Activated CD8-positive, alpha-beta T cell treated with anti-CD3 and anti-CD28 coated beads, Interleukin-2, amount 10 ng/mL, durations not matched to agents 7 days and 5 days (primary cell): Measurements from ENCODE around the gene SHOX. TPM values are rescaled to one million over a fixed set of nuclear protein-coding genes. Genes with fewer than 3 reads are reported as not detected.
"Not testable (repeated sequence)": the region's sequence is repeated elsewhere in the genome, so short reads cannot be mapped to it uniquely, and the experiment has no call there.

Experiments used
- ATAC-seq: fragments of 150-1000 bp; cut with Tn5 transposase; one replicate; pipeline ENCODE4 v1.10.0; 2021; ENCODE audit warnings: moderate library complexity
- CTCF ChIA-PET: fragments of 350-600 bp; sonication (Branson Sonifier 250); formaldehyde crosslinking; loops from one replicate; lab custom pipeline; 2021; ENCODE audit warnings: antibody characterized with exemption; lab: Charles Lee
- POLR2A ChIA-PET: fragments of 350-600 bp; sonication (Branson Sonifier 250); formaldehyde crosslinking; loops from one replicate; lab custom pipeline; 2021; ENCODE audit warnings: antibody characterized with exemption; lab: Charles Lee
- DNase-seq: peaks from one replicate; pipeline ENCODE4 v3.0.0-alpha.2; 2020
- H3K27ac Mint-ChIP-seq: one replicate; pipeline ENCODE4 v1.8.0; 2021; ENCODE audit warnings: mild to moderate bottlenecking, mixed read lengths
- H3K27me3 Mint-ChIP-seq: one replicate; pipeline ENCODE4 v1.8.0; 2021; ENCODE audit warnings: low read depth, mixed read lengths
- H3K36me3 Mint-ChIP-seq: one replicate; pipeline ENCODE4 v1.8.0; 2021; ENCODE audit warnings: low read depth, mixed read lengths
- H3K4me1 Mint-ChIP-seq: one replicate; pipeline ENCODE4 v1.8.0; 2021; ENCODE audit warnings: low read depth, mixed read lengths
- H3K4me3 Mint-ChIP-seq: one replicate; pipeline ENCODE4 v1.8.0; 2021; ENCODE audit warnings: mild to moderate bottlenecking, mixed read lengths
- H3K9me3 Mint-ChIP-seq: one replicate; pipeline ENCODE4 v1.8.0; 2022; ENCODE audit warnings: mixed read lengths; ENCODE audit not compliant: insufficient read depth
- total RNA-seq, 2 experiments: library from RNA; stranded (reverse); gene quantifications; one replicate each; pipeline ENCODE4 v1.2.3, GENCODE V29; 2021

The SHOX gene
- total RNA-seq, 2 experiments from 2014 or later = not detected

DNA sequence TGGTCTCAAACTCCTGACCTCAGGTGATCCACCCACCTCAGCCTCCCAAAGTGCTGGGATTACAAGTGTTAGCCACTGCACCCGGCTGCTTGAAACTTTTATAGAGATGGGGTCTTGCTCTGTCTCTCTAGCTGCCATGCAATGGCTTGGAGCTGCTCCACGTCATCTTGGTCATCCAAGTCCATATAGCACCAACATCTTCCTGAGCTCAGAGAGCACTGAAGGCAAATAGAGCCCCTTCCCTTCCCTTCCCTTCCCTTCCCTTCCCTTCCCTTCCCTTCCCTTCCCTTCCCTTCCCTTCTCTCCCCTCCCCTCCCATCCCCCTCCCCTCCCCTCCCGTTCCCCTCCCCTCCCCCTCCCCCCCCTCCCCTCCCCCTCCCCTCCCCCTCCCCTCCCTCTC lies 22.5 kb upstream of the SHOX start:
- H3K27me3 Mint-ChIP-seq, ATAC-seq, H3K4me3 Mint-ChIP-seq, DNase-seq, POLR2A ChIA-PET, CTCF ChIA-PET, H3K4me1 Mint-ChIP-seq, H3K9me3 Mint-ChIP-seq, H3K27ac Mint-ChIP-seq, H3K36me3 Mint-ChIP-seq: not testable (repeated sequence)

DNA sequence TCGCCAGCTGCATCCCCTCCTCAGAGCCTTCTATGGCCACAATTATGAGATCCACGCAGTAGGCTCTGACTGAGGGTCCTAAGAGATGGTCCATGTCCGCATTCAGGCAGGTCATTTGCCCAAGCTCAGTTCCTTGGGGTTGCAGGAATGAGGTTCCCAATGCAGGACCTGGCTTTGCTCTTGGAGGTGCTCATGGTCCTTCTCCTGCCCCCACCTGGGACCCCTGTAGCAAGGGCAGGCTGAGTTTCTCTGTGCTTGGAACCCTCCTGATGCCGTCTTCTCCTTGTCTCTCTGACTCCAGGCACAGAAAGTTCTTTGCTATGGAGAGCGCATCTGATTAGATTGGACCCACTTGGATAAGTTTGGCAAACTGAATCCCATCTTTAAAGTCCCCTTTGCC lies 16.5 kb upstream of the SHOX start:
- peaks cover 6% of the 10 kb centered on the region for H3K27me3 Mint-ChIP-seq
- CTCF ChIA-PET = no interaction called here
- H3K4me1 Mint-ChIP-seq = no peaks in the 10 kb centered on the region
- ATAC-seq (no peak), DNase-seq (no peak)
- H3K27ac Mint-ChIP-seq = no peak overlapping the region
- POLR2A ChIA-PET = no interaction called here
- no peaks in the 10 kb centered on the region for H3K36me3 Mint-ChIP-seq
- peaks cover 3% of the 10 kb centered on the region for H3K9me3 Mint-ChIP-seq
- H3K4me3 Mint-ChIP-seq = no peak overlapping the region

GRCh38 chrX:617401-617800 lies 13.2 kb upstream of the SHOX start:
- no peaks in the 10 kb centered on the region for H3K36me3 Mint-ChIP-seq
- peaks cover 22% of the 10 kb centered on the region for H3K27me3 Mint-ChIP-seq
- no peak overlapping the region for H3K27ac Mint-ChIP-seq
- no peaks in the 10 kb centered on the region for H3K4me1 Mint-ChIP-seq
- POLR2A ChIA-PET = no interaction called here
- CTCF ChIA-PET = no interaction called here
- H3K4me3 Mint-ChIP-seq = no peak overlapping the region
- no peaks in the 10 kb centered on the region for H3K9me3 Mint-ChIP-seq
- no peak for ATAC-seq
- no peak for DNase-seq

- ATAC-seq = no peak
- H3K36me3 Mint-ChIP-seq = no peaks in the 10 kb centered on the region
Observed at GRCh38 chrX:617891-618290, 12.7 kb upstream of the SHOX start.

GRCh38 chrX:618304-618703 lies 12.3 kb upstream of the SHOX start:
- POLR2A ChIA-PET, H3K4me3 Mint-ChIP-seq, H3K36me3 Mint-ChIP-seq, H3K27ac Mint-ChIP-seq, DNase-seq, H3K9me3 Mint-ChIP-seq, CTCF ChIA-PET, H3K4me1 Mint-ChIP-seq, ATAC-seq: not testable (repeated sequence)
- peaks cover 31% of the 10 kb centered on the region for H3K27me3 Mint-ChIP-seq

More at GRCh38 chrX:617891-618290, 12.7 kb upstream of the SHOX start:
- H3K27me3 Mint-ChIP-seq = peaks cover 27% of the 10 kb centered on the region
- H3K27ac Mint-ChIP-seq = no peak overlapping the region
- no peak overlapping the region for H3K4me3 Mint-ChIP-seq
- POLR2A ChIA-PET = no interaction called here
- no peak for DNase-seq
- no peaks in the 10 kb centered on the region for H3K9me3 Mint-ChIP-seq
- CTCF ChIA-PET = no interaction called here
- H3K4me1 Mint-ChIP-seq = no peaks in the 10 kb centered on the region

DNA sequence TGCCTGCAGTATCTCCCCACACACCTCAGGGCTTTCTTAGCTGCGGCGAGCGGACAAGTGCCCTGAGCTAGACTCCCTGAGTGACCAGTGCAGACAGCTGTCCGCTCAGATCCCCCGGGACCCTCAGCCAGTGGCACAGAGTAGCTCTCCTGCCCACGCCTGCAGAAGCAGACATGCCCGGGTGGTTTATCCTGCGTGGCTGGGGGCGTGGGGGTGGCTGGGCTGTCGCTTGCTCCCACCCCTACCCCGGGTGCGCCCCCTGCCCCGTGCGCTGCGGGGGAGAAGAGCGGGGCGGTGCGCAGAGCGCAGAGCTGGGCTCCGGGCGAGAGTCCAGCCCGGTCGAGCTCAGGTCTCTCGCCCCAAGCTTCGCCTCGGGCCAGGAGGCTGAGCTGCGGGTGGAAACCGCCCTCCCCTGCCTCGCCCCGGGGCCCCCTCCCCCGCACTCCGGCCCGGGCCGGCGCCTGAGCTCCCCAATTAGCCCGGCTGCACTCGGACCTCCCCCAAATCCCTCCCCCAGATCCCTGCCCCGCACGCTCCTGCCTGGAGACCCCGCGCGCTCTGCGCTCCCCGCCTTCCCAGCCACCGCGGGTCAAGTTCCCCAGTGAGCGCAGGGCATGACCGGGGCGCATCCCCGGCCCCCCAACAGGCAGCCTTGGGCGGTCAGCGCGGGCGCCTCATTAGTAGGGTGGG lies 11.7 kb upstream of the SHOX start:
- H3K9me3 Mint-ChIP-seq = no peaks in the 10 kb centered on the region
- H3K27me3 Mint-ChIP-seq = peaks cover 36% of the 10 kb centered on the region
- POLR2A ChIA-PET = no interaction called here
- no peaks in the 10 kb centered on the region for H3K36me3 Mint-ChIP-seq
- no peak overlapping the region for H3K4me3 Mint-ChIP-seq
- CTCF ChIA-PET = no interaction called here
- no peak overlapping the region for H3K27ac Mint-ChIP-seq
- H3K4me1 Mint-ChIP-seq = no peaks in the 10 kb centered on the region
- ATAC-seq (no peak), DNase-seq (no peak)

- Mint-ChIP-seq H3K27ac (no peak overlapping the region), H3K4me1 (no peaks in the 10 kb centered on the region), H3K36me3 (no peaks in the 10 kb centered on the region), H3K4me3 (no peak overlapping the region), H3K27me3 (peaks cover 38% of the 10 kb centered on the region), H3K9me3 (no peaks in the 10 kb centered on the region)
- ATAC-seq (no peak), DNase-seq (no peak)
- CTCF ChIA-PET = no interaction called here
- POLR2A ChIA-PET = no interaction called here
Observed at GRCh38 chrX:619451-619811, 11.2 kb upstream of the SHOX start.

- Mint-ChIP-seq H3K4me3 (no peak overlapping the region), H3K27ac (no peak overlapping the region), H3K9me3 (no peaks in the 10 kb centered on the region), H3K27me3 (peaks cover 41% of the 10 kb centered on the region), H3K36me3 (no peaks in the 10 kb centered on the region), H3K4me1 (no peaks in the 10 kb centered on the region)
- ChIA-PET CTCF (no interaction called here), POLR2A (no interaction called here)
- DNase-seq (no peak), ATAC-seq (no peak)
Observed at GRCh38 chrX:619812-620531, 10.6 kb upstream of the SHOX start.

- H3K4me1 Mint-ChIP-seq = no peaks in the 10 kb centered on the region
- no peaks in the 10 kb centered on the region for H3K36me3 Mint-ChIP-seq
- H3K4me3 Mint-ChIP-seq = no peak overlapping the region
- ChIA-PET POLR2A (no interaction called here), CTCF (no interaction called here)
- DNase-seq (no peak), ATAC-seq (no peak)
- H3K27ac Mint-ChIP-seq = no peak overlapping the region
- no peaks in the 10 kb centered on the region for H3K9me3 Mint-ChIP-seq
- H3K27me3 Mint-ChIP-seq = peaks cover 54% of the 10 kb centered on the region
Observed at GRCh38 chrX:621705-622503, 8.7 kb upstream of the SHOX start.

- H3K9me3 Mint-ChIP-seq = not testable (repeated sequence)
Observed at GRCh38 chrX:622802-623201, 7.8 kb upstream of the SHOX start.

GRCh38 chrX:623268-623598 lies 7.4 kb upstream of the SHOX start:
- DNase-seq (no peak), ATAC-seq (no peak)
- no peaks in the 10 kb centered on the region for H3K36me3 Mint-ChIP-seq
- ChIA-PET CTCF (no interaction called here), POLR2A (no interaction called here)
- H3K4me1 Mint-ChIP-seq = no peaks in the 10 kb centered on the region
- H3K9me3 Mint-ChIP-seq = no peaks in the 10 kb centered on the region
- peaks cover 63% of the 10 kb centered on the region for H3K27me3 Mint-ChIP-seq
- H3K4me3 Mint-ChIP-seq = no peak overlapping the region
- H3K27ac Mint-ChIP-seq = no peak overlapping the region

More at GRCh38 chrX:622802-623201, 7.8 kb upstream of the SHOX start:
- H3K27ac Mint-ChIP-seq, H3K4me1 Mint-ChIP-seq, H3K4me3 Mint-ChIP-seq, ATAC-seq, DNase-seq, H3K36me3 Mint-ChIP-seq, POLR2A ChIA-PET, CTCF ChIA-PET: not testable (repeated sequence)
- peaks cover 61% of the 10 kb centered on the region for H3K27me3 Mint-ChIP-seq

DNA sequence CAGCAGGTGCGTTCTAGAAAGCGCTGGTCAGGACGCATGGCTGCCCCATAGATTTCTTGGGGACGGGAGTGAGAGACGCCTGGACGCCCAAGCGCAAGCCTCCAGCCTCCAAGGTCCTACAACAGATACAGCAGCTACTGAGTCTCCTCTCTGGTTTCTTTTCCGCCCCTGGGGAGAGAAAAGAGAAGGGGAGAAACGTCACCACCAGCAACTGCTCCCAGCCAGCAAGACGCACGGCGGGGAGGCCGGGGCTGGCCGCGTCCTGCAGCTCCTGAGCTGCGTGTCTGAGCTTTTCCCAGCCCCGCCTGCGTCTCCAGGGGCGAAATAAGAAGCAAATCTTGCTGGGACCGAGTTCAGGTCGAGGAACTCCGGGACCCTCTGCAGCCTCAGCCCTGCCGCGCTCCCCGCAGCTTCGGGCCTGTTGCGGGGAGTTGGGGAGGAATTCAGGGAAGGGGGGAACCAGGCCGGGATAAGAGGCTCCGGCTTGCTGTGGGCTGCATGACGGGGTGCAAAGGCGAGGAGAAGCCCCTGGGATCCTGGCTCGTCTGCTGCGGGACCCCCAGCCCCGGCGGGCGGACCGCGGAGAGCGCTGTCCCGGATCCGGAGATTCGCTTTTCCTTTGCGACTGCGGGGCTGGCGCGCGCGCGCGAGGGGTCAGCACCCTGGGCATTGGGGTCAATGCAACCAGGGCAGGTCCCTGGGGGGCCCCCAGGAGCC lies 6.8 kb upstream of the SHOX start:
- no peak for DNase-seq
- no peak overlapping the region for H3K4me3 Mint-ChIP-seq
- ChIA-PET POLR2A (no interaction called here), CTCF (no interaction called here)
- H3K27ac Mint-ChIP-seq = no peak overlapping the region
- H3K4me1 Mint-ChIP-seq = no peaks in the 10 kb centered on the region
- H3K36me3 Mint-ChIP-seq = no peaks in the 10 kb centered on the region
- H3K27me3 Mint-ChIP-seq = peaks cover 60% of the 10 kb centered on the region
- no peak for ATAC-seq
- no peaks in the 10 kb centered on the region for H3K9me3 Mint-ChIP-seq
